ENCODE results near the gene GRAMD1B.

GRAMD1B gene

GRCh38 chr11:123429913-123430720, at the start of gene GRAMD1B:
Gene GRAMD1B, plus strand, starts transcription at chr11:123430269. Its CDS starts 524 bp downstream, at chr11:123430793.
- DNase-seq, result peak; percentile 63

GRCh38 chr11:123381149-123381548, 48.9 kb upstream of the GRAMD1B start:
- DNase-seq, result no peak

GRCh38 chr11:123381817-123382554, 48.1 kb upstream of the GRAMD1B start:
- no peak for DNase-seq

GRCh38 chr11:123382555-123383074, 47.5 kb upstream of the GRAMD1B start:
- DNase-seq, result no peak

- DNase-seq, result no peak
Measured at GRCh38 chr11:123384116-123384515, 46.0 kb upstream of the GRAMD1B start.

GRCh38 chr11:123386796-123387510, 43.1 kb upstream of the GRAMD1B start:
- DNase-seq, result no peak

GRCh38 chr11:123388640-123389039, 41.4 kb upstream of the GRAMD1B start:
- no peak for DNase-seq

- DNase-seq, result no peak
Measured at GRCh38 chr11:123390146-123390545, 39.9 kb upstream of the GRAMD1B start.

- no peak for DNase-seq
Measured at GRCh38 chr11:123391646-123392348, 38.3 kb upstream of the GRAMD1B start.

- no peak for DNase-seq
Measured at GRCh38 chr11:123392431-123392830, 37.6 kb upstream of the GRAMD1B start.

GRCh38 chr11:123392844-123393243, 37.2 kb upstream of the GRAMD1B start:
- no peak for DNase-seq

- DNase-seq, result no peak
Measured at GRCh38 chr11:123393312-123393927, 36.6 kb upstream of the GRAMD1B start.

- DNase-seq, result no peak
Measured at GRCh38 chr11:123404676-123405075, 25.4 kb upstream of the GRAMD1B start.

GRCh38 chr11:123405123-123405592, 24.9 kb upstream of the GRAMD1B start:
- DNase-seq, result no peak

GRCh38 chr11:123406441-123407129, 23.5 kb upstream of the GRAMD1B start:
- no peak for DNase-seq

- no peak for DNase-seq
Measured at GRCh38 chr11:123407130-123407995, 22.7 kb upstream of the GRAMD1B start.

GRCh38 chr11:123407996-123408597, 22.0 kb upstream of the GRAMD1B start:
- DNase-seq, result no peak

GRCh38 chr11:123408619-123409455, 21.2 kb upstream of the GRAMD1B start:
- no peak for DNase-seq

Data from T1000 (cell line).